Breast epithelium (tissue), 3 donors: Measurements from ENCODE around the gene TBC1D2.

Experiments
- CTCF ChIP-seq, 3 donors: fragments of 450-650 bp; IDR thresholded peaks; one replicate each; pipeline ENCODE4 v1.5.1; 2016 to 2017; ENCODE audit warnings: antibody characterized with exemption in 3 of 3, mild to moderate bottlenecking in 3 of 3, moderate library complexity in 3 of 3
- POLR2A ChIP-seq: fragments of 450-650 bp; IDR thresholded peaks from one replicate; pipeline ENCODE4 v1.6.1; 2016; ENCODE audit warnings: antibody characterized with exemption, mild to moderate bottlenecking, moderate library complexity
- POLR2AphosphoS5 ChIP-seq, 3 donors: sonication (generic); formaldehyde crosslinking; IDR thresholded peaks; one replicate each; pipeline ENCODE4 v1.6.1; 2017; ENCODE audit warnings: antibody characterized with exemption in 3 of 3

GRCh38 chr9:98219364-98219716 lies 36.1 kb downstream of the TBC1D2 start:
- TF ChIP-seq CTCF (IDR thresholded peaks at IDR 0.05) (no peak), POLR2AphosphoS5 (IDR thresholded peaks at IDR 0.05) (no peak), POLR2A (no peak)
